Measurements from ENCODE around the gene HOXA3.

HOXA3 gene

GRCh38 chr7:27080844-27081436, 71.4 kb downstream of the HOXA3 start:
- Histone ChIP-seq H3K9me3 (ENCODE audit: insufficient read depth, low read depth, low read length) (no peaks in the 10 kb centered on the region), H3K36me3 (ENCODE audit: control insufficient read depth in 1 of 2, insufficient read depth in 2 of 2, low read length in 2 of 2) (no peaks in the 10 kb centered on the region), H3K4me2 (ENCODE audit: low read length) (peak overlapping the region; percentile 36), H2BK120ac (ENCODE audit: insufficient read depth, low read length, poor library complexity) (no peak overlapping the region), H3K23ac (ENCODE audit: low read length) (no peak overlapping the region), H3K4me1 (ENCODE audit: control insufficient read depth in 1 of 2, insufficient read depth in 2 of 2, low read length in 2 of 2) (peaks cover 2 to 6% of the 10 kb centered on the region in 2 experiments), H4K91ac (ENCODE audit: low read depth, low read length) (no peak overlapping the region), H3K79me1 (ENCODE audit: low read length) (no peaks in the 10 kb centered on the region), H3K27me3 (ENCODE audit: insufficient read depth, low read length) (no peaks in the 10 kb centered on the region), H2AK5ac (ENCODE audit: low read length) (no peak overlapping the region), H3K27ac (ENCODE audit: low read depth, low read length) (no peak overlapping the region), H2BK5ac (ENCODE audit: low read depth, low read length, poor library complexity) (no peak overlapping the region), H3K79me2 (ENCODE audit: control insufficient read depth, insufficient read depth, low read length, poor library complexity) (no peaks in the 10 kb centered on the region), H3K18ac (ENCODE audit: low read length) (no peak overlapping the region), H2BK12ac (ENCODE audit: low read length) (no peak overlapping the region), H3K4me3 (ENCODE audit: low read depth, low read length) (no peak overlapping the region), H3K4ac (ENCODE audit: low read depth, low read length) (no peak overlapping the region), H3K14ac (ENCODE audit: low read length) (no peak overlapping the region), H4K8ac (ENCODE audit: low read depth, low read length) (no peak overlapping the region), H3K9ac (ENCODE audit: low read length) (no peak overlapping the region), H4K12ac (ENCODE audit: low read depth, low read length) (no peak overlapping the region), H2AFZ (ENCODE audit: insufficient read depth, low read length, poor library complexity) (no peak overlapping the region)
- peak in 1 of 2 donors; percentile 37 for DNase-seq
- WGBS (ENCODE audit: extremely low coverage, insufficient coverage, insufficient read length): no CpG with 5 or more reads among the region's 4 CpGs

- Histone ChIP-seq H2BK5ac (ENCODE audit: low read depth, low read length, poor library complexity) (no peak overlapping the region), H2AFZ (ENCODE audit: insufficient read depth, low read length, poor library complexity) (no peak overlapping the region), H3K23ac (ENCODE audit: low read length) (no peak overlapping the region), H4K12ac (ENCODE audit: low read depth, low read length) (no peak overlapping the region), H3K27me3 (ENCODE audit: insufficient read depth, low read length) (no peaks in the 10 kb centered on the region), H3K4me1 (ENCODE audit: control insufficient read depth in 1 of 2, insufficient read depth in 2 of 2, low read length in 2 of 2) (peaks cover 2 to 6% of the 10 kb centered on the region in 2 experiments), H3K79me2 (ENCODE audit: control insufficient read depth, insufficient read depth, low read length, poor library complexity) (no peaks in the 10 kb centered on the region), H3K4ac (ENCODE audit: low read depth, low read length) (no peak overlapping the region), H3K79me1 (ENCODE audit: low read length) (no peaks in the 10 kb centered on the region), H4K8ac (ENCODE audit: low read depth, low read length) (no peak overlapping the region), H3K18ac (ENCODE audit: low read length) (no peak overlapping the region), H3K27ac (ENCODE audit: low read depth, low read length) (no peak overlapping the region), H3K4me2 (ENCODE audit: low read length) (no peak overlapping the region), H2AK5ac (ENCODE audit: low read length) (no peak overlapping the region), H2BK12ac (ENCODE audit: low read length) (no peak overlapping the region), H3K4me3 (ENCODE audit: low read depth, low read length) (no peak overlapping the region), H2BK120ac (ENCODE audit: insufficient read depth, low read length, poor library complexity) (no peak overlapping the region), H3K36me3 (ENCODE audit: control insufficient read depth in 1 of 2, insufficient read depth in 2 of 2, low read length in 2 of 2) (no peaks in the 10 kb centered on the region), H3K14ac (ENCODE audit: low read length) (no peak overlapping the region), H3K9me3 (ENCODE audit: insufficient read depth, low read depth, low read length) (no peaks in the 10 kb centered on the region), H3K9ac (ENCODE audit: low read length) (no peak overlapping the region), H4K91ac (ENCODE audit: low read depth, low read length) (no peak overlapping the region)
- no CpG with 5 or more reads among the region's 1 CpG for WGBS (ENCODE audit: extremely low coverage, insufficient coverage, insufficient read length)
- DNase-seq: no peak
Observed at GRCh38 chr7:27079234-27079975, 73.0 kb downstream of the HOXA3 start.

- no peaks in the 10 kb centered on the region for H3K27me3 ChIP-seq (ENCODE audit: insufficient read depth, low read length)
- WGBS (ENCODE audit: extremely low coverage, insufficient coverage, insufficient read length): no CpG with 5 or more reads among the region's 5 CpGs
- no peak overlapping the region for H4K12ac ChIP-seq (ENCODE audit: low read depth, low read length)
- no peaks in the 10 kb centered on the region for H3K79me1 ChIP-seq (ENCODE audit: low read length)
- peaks cover 2 to 6% of the 10 kb centered on the region in 2 experiments for H3K4me1 ChIP-seq (ENCODE audit: control insufficient read depth in 1 of 2, insufficient read depth in 2 of 2, low read length in 2 of 2)
- no peak for DNase-seq
- H2BK12ac ChIP-seq (ENCODE audit: low read length): no peak overlapping the region
- no peak overlapping the region for H2BK5ac ChIP-seq (ENCODE audit: low read depth, low read length, poor library complexity)
- no peak overlapping the region for H3K18ac ChIP-seq (ENCODE audit: low read length)
- H3K9me3 ChIP-seq (ENCODE audit: insufficient read depth, low read depth, low read length): no peaks in the 10 kb centered on the region
- no peak overlapping the region for H4K8ac ChIP-seq (ENCODE audit: low read depth, low read length)
- no peak overlapping the region for H3K14ac ChIP-seq (ENCODE audit: low read length)
- H3K4ac ChIP-seq (ENCODE audit: low read depth, low read length): no peak overlapping the region
- no peaks in the 10 kb centered on the region for H3K79me2 ChIP-seq (ENCODE audit: control insufficient read depth, insufficient read depth, low read length, poor library complexity)
- no peaks in the 10 kb centered on the region for H3K36me3 ChIP-seq (ENCODE audit: control insufficient read depth in 1 of 2, insufficient read depth in 2 of 2, low read length in 2 of 2)
- H2AK5ac ChIP-seq (ENCODE audit: low read length): no peak overlapping the region
- H3K9ac ChIP-seq (ENCODE audit: low read length): no peak overlapping the region
- H3K4me3 ChIP-seq (ENCODE audit: low read depth, low read length): no peak overlapping the region
- H3K23ac ChIP-seq (ENCODE audit: low read length): no peak overlapping the region
- no peak overlapping the region for H3K4me2 ChIP-seq (ENCODE audit: low read length)
- H2AFZ ChIP-seq (ENCODE audit: insufficient read depth, low read length, poor library complexity): no peak overlapping the region
- no peak overlapping the region for H4K91ac ChIP-seq (ENCODE audit: low read depth, low read length)
- H3K27ac ChIP-seq (ENCODE audit: low read depth, low read length): no peak overlapping the region
- no peak overlapping the region for H2BK120ac ChIP-seq (ENCODE audit: insufficient read depth, low read length, poor library complexity)
Observed at GRCh38 chr7:27078616-27079233, 73.7 kb downstream of the HOXA3 start.

DNA sequence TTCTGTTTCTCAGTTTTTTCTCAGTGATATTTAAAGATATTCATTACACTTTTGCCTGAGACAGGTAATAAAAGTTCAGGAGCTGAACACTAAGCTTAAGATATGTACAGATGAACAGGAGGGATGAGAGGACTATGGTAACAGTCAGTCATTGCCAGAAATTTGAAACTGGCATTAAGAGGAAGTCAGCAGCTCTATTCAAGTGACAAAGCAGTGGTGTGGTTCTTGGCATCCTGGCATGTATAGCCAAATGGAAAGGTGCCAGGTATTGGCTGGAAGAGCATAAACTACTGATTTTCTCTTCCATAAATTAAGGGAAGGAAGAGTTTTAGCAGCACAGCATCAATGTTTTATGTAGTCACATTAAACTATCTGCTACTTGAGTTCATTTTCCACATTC, 79.3 kb downstream of the HOXA3 start:
- no peaks in the 10 kb centered on the region for H3K79me2 ChIP-seq (ENCODE audit: control insufficient read depth, insufficient read depth, low read length, poor library complexity)
- no peak overlapping the region for H3K4me3 ChIP-seq (ENCODE audit: low read depth, low read length)
- H3K4me1 ChIP-seq (ENCODE audit: control insufficient read depth in 1 of 2, insufficient read depth in 2 of 2, low read length in 2 of 2): no peaks in the 10 kb centered on the region
- H3K27me3 ChIP-seq (ENCODE audit: insufficient read depth, low read length): no peaks in the 10 kb centered on the region
- no peak overlapping the region for H3K4ac ChIP-seq (ENCODE audit: low read depth, low read length)
- no peak overlapping the region for H3K9ac ChIP-seq (ENCODE audit: low read length)
- H2AFZ ChIP-seq (ENCODE audit: insufficient read depth, low read length, poor library complexity): no peak overlapping the region
- H3K79me1 ChIP-seq (ENCODE audit: low read length): no peaks in the 10 kb centered on the region
- no peak overlapping the region for H3K4me2 ChIP-seq (ENCODE audit: low read length)
- no peak overlapping the region for H2BK12ac ChIP-seq (ENCODE audit: low read length)
- H3K18ac ChIP-seq (ENCODE audit: low read length): no peak overlapping the region
- H4K91ac ChIP-seq (ENCODE audit: low read depth, low read length): no peak overlapping the region
- no peak overlapping the region for H2BK120ac ChIP-seq (ENCODE audit: insufficient read depth, low read length, poor library complexity)
- H4K12ac ChIP-seq (ENCODE audit: low read depth, low read length): no peak overlapping the region
- no peak overlapping the region for H4K8ac ChIP-seq (ENCODE audit: low read depth, low read length)
- H3K23ac ChIP-seq (ENCODE audit: low read length): no peak overlapping the region
- DNase-seq: no peak
- no peak overlapping the region for H2AK5ac ChIP-seq (ENCODE audit: low read length)
- no peaks in the 10 kb centered on the region for H3K36me3 ChIP-seq (ENCODE audit: control insufficient read depth in 1 of 2, insufficient read depth in 2 of 2, low read length in 2 of 2)
- H3K9me3 ChIP-seq (ENCODE audit: insufficient read depth, low read depth, low read length): no peaks in the 10 kb centered on the region
- no peak overlapping the region for H3K14ac ChIP-seq (ENCODE audit: low read length)
- no peak overlapping the region for H3K27ac ChIP-seq (ENCODE audit: low read depth, low read length)
- H2BK5ac ChIP-seq (ENCODE audit: low read depth, low read length, poor library complexity): no peak overlapping the region
